Heart left ventricle (tissue), 13 donors: ENCODE measurements around the gene EGLN2.
"Not testable (repeated sequence)": the region's sequence is repeated elsewhere in the genome, so short reads cannot be mapped to it uniquely, and the experiment has no call there.

ENCODE experiments used
- POLR2A ChIP-seq, 2 donors: fragments of 450-650 bp; IDR thresholded peaks; one replicate each; pipeline ENCODE4 v1.6.1; 2017; ENCODE audit warnings: antibody characterized with exemption in 2 of 2, mild to moderate bottlenecking in 2 of 2, moderate library complexity in 2 of 2
- TF ChIP-seq, protein P1 (sequence below), 12 donors: fragments of 200-600 bp; sonication (generic) in 4 of 12; IDR thresholded peaks; one replicate each; pipeline versions ENCODE4 v1.5.0 to v1.8.0; 2018 to 2022; ENCODE audit warnings: antibody characterized with exemption in 12 of 12, mild to moderate bottlenecking in 5 of 12
- donor health status: ischemic (EF 13 %, LVEDD 7.1; RV severe dilation, severe dysfunction).
- donor health status: DM: no; HTN: yes; CAD: no.
- donor health status: DM: no; HTN: no; CAD: no.
- donor health status: ischemic (EF 25% LVEDD 6.9; RV normal size, moderate dysfunction).
- donor health status: ischemic (EF 25% LVEDD 5.7; RV mildly dilated, moderate dysfunction).
- donor health status: ischemic (EF 35%, LVEDD 5.7; RV mildly dilated, moderate dysfunction).
- donor health status: nonischemic (EF 11% LVEDD 7.7; RV severe dilation, severe dysfunction).
- donor health status: DM: yes; HTN: yes; CAD: no.
- donor health status: PGD.
- donor health status: ischemic (EF 29% LVEDD 5.4; RV normal size, mild dysfunction).
- donor health status: nonischemic (EF 23%, LVEDD 6.1; RV moderate dilation, normal function).

DNA sequence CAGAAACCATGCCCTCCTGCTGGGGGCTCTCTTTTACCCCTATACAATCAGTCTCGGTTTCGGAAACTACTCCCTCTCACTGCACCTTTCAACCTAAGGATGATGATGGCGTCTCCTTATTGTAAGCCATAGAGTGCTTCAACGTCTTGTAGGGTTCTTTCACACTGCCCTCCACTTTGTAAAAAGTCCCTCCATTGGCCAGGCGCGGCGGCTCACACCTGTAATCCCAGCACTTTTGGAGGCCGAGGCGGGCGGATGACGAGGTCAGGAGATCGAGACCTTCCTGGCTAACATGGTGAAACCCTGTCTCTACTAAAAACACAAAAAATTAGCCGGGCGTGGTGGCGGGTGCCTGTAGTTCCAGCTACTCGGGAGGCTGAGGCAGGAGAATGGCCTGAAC is 31.8 kb downstream of the EGLN2 start:
- TF ChIP-seq, protein P1, sequence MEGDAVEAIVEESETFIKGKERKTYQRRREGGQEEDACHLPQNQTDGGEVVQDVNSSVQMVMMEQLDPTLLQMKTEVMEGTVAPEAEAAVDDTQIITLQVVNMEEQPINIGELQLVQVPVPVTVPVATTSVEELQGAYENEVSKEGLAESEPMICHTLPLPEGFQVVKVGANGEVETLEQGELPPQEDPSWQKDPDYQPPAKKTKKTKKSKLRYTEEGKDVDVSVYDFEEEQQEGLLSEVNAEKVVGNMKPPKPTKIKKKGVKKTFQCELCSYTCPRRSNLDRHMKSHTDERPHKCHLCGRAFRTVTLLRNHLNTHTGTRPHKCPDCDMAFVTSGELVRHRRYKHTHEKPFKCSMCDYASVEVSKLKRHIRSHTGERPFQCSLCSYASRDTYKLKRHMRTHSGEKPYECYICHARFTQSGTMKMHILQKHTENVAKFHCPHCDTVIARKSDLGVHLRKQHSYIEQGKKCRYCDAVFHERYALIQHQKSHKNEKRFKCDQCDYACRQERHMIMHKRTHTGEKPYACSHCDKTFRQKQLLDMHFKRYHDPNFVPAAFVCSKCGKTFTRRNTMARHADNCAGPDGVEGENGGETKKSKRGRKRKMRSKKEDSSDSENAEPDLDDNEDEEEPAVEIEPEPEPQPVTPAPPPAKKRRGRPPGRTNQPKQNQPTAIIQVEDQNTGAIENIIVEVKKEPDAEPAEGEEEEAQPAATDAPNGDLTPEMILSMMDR (IDR thresholded peaks at IDR 0.05), result not testable (repeated sequence)
- TF ChIP-seq POLR2A (IDR thresholded peaks at IDR 0.05), result not testable (repeated sequence)
